Stimulated activated CD4-positive, alpha-beta T cell treated with anti-CD3 and anti-CD28 coated beads, Interleukin-4, amount 100 ng/mL, for 24 hours (primary cell): ENCODE measurements around the gene KRI1.

Source experiments
- DNase-seq: peaks from one replicate; pipeline ENCODE4 v3.0.0-alpha.2; 2020

KRI1 gene

GRCh38 chr19:10565567-10566407, at the start of gene KRI1:
KRI1 (minus strand) TSS chr19:10566010; CDS start chr19:10565999, 11 bp downstream.
- peak; percentile 97 for DNase-seq

- DNase-seq, result no peak
Observed at GRCh38 chr19:10612499-10613119, 46.8 kb upstream of the KRI1 start.

GRCh38 chr19:10611907-10612306, 46.1 kb upstream of the KRI1 start:
- no peak for DNase-seq

- DNase-seq, result no peak
Observed at GRCh38 chr19:10604460-10604980, 38.7 kb upstream of the KRI1 start.

GRCh38 chr19:10603873-10604459, 38.2 kb upstream of the KRI1 start:
- DNase-seq, result peak; percentile 32

GRCh38 chr19:10603084-10603872, 37.5 kb upstream of the KRI1 start:
- DNase-seq, result peak; percentile 77

- DNase-seq, result peak; percentile 85
Observed at GRCh38 chr19:10602330-10603083, 36.7 kb upstream of the KRI1 start.

GRCh38 chr19:10601999-10602329, 36.2 kb upstream of the KRI1 start:
- DNase-seq, result no peak

GRCh38 chr19:10600149-10600548, 34.3 kb upstream of the KRI1 start:
- no peak for DNase-seq

GRCh38 chr19:10593820-10594637, 28.2 kb upstream of the KRI1 start:
- no peak for DNase-seq

GRCh38 chr19:10593148-10593547, 27.3 kb upstream of the KRI1 start:
- DNase-seq, result no peak

GRCh38 chr19:10587839-10588150, 22.0 kb upstream of the KRI1 start:
- DNase-seq, result no peak

GRCh38 chr19:10587022-10587838, 21.4 kb upstream of the KRI1 start, which contains the start of gene AP1M2:
AP1M2 (minus strand) TSS chr19:10587312; CDS start chr19:10587231, 81 bp downstream.
- no peak for DNase-seq

- DNase-seq, result no peak
Observed at GRCh38 chr19:10586396-10586795, 20.6 kb upstream of the KRI1 start.

- no peak for DNase-seq
Observed at GRCh38 chr19:10583036-10583776, 17.4 kb upstream of the KRI1 start.

GRCh38 chr19:10582091-10582490, 16.3 kb upstream of the KRI1 start:
- no peak for DNase-seq

GRCh38 chr19:10580979-10581631, 15.3 kb upstream of the KRI1 start:
- DNase-seq, result peak; percentile 92

GRCh38 chr19:10577951-10578350, 12.1 kb upstream of the KRI1 start:
- DNase-seq, result no peak
